Gastroesophageal sphincter (tissue), 4 donors: ENCODE data around the gene ATG2B. TPM values are rescaled to one million over a fixed set of nuclear protein-coding genes. Genes with fewer than 3 reads are reported as not detected.

Source experiments
- ATAC-seq: fragments of 150-250 bp; one replicate; pipeline ENCODE4 v1.9.1; 2016; ENCODE audit warnings: mild to moderate bottlenecking, moderate library complexity
- H3K27ac ChIP-seq, 4 donors: fragments of 200-600 bp; sonication (generic) in 3 of 4; 1 replicate in 3 of 4; 2 replicates in 1 of 4; pipeline ENCODE4 v1.5.1; 2016 to 2019
- H3K27me3 ChIP-seq: fragments of 200-600 bp; sonication (generic); one replicate; pipeline ENCODE4 v1.5.1; 2019
- H3K36me3 ChIP-seq, 2 donors: fragments of 200-600 bp; sonication (generic); one replicate each; pipeline ENCODE4 v1.5.1; 2019; ENCODE audit warnings: control low read depth in 1 of 2
- H3K4me1 ChIP-seq, 3 donors: fragments of 200-600 bp; sonication (generic); 1 replicate in 2 of 3; 2 replicates in 1 of 3; pipeline ENCODE4 v1.5.1; 2016 to 2019; ENCODE audit warnings: control low read depth in 2 of 3
- H3K4me3 ChIP-seq, 2 donors: fragments of 200-600 bp; sonication (generic); one replicate each; pipeline ENCODE4 v1.5.1; 2019; ENCODE audit warnings: mild to moderate bottlenecking in 1 of 2, moderate library complexity in 1 of 2
- H3K9me3 ChIP-seq, 3 donors: fragments of 200-600 bp; sonication (generic); one replicate each; pipeline ENCODE4 v1.5.1; 2017 to 2019; ENCODE audit warnings: control low read depth in 2 of 3
- EP300 ChIP-seq: sonication (generic); formaldehyde crosslinking; IDR thresholded peaks from one replicate; pipeline ENCODE4 v1.6.1; 2017; ENCODE audit warnings: antibody characterized with exemption, mild to moderate bottlenecking
- POLR2A ChIP-seq, 2 donors: fragments of 450-650 bp; IDR thresholded peaks; one replicate each; pipeline ENCODE4 v1.6.1; 2017; ENCODE audit warnings: antibody characterized with exemption in 2 of 2, mild to moderate bottlenecking in 2 of 2, moderate library complexity in 1 of 2
- POLR2AphosphoS5 ChIP-seq: sonication (generic); formaldehyde crosslinking; IDR thresholded peaks from one replicate; pipeline ENCODE4 v1.6.1; 2017; ENCODE audit warnings: antibody characterized with exemption
- WGBS, 2 donors: methylation state at CpG; one replicate each; pipeline ENCODE4 v1.1.5; 2018; ENCODE audit warnings: low coverage in 1 of 2; 5-methylcytosine and 5-hydroxymethylcytosine counted together
- total RNA-seq, 4 donors: library from RNA; depleted of rRNA; stranded (reverse); fragments of >200 nt; gene quantifications; one replicate each; pipeline ENCODE4 v1.1.0, GENCODE V29; 2016
- TF ChIP-seq, protein P1 (sequence below), 4 experiments: fragments of 200-600 bp in 2 of 4; fragments of 450-650 bp in 2 of 4; sonication (generic) in 1 of 4; IDR thresholded peaks; one replicate each; pipeline ENCODE4 v1.5.1; 2017 to 2019; ENCODE audit warnings: antibody characterized with exemption in 4 of 4, mild to moderate bottlenecking in 2 of 4, moderate library complexity in 2 of 4

The ATG2B gene
- total RNA-seq, 4 donors from 2014 or later: 18.9 to 40.5 (median 25.8) TPM

- TF ChIP-seq POLR2AphosphoS5: peak; percentile 98
- no peak for TF ChIP-seq POLR2A (IDR thresholded peaks at IDR 0.05)
- Histone ChIP-seq H3K27ac (peak within 1 kb of the TSS; percentile 79 to 87 (median 84)), H3K36me3 (no peaks in the 10 kb centered on the region), H3K4me1 (peaks cover 4 to 49% (median 26%) of the 10 kb centered on the region in 3 donors), H3K9me3 (peaks cover 0 to 8% (median 0%) of the 10 kb centered on the region in 3 donors), H3K4me3 (no peak within 1 kb of the TSS), H3K27me3 (no peaks in the 10 kb centered on the region)
- ATAC-seq: peak; percentile 77
- WGBS, 2 donors: 20 to 24% methylated on average over 8 to 12 of the region's 12 CpGs
Measured at GRCh38 chr14:96255501-96256366, 107.4 kb downstream of the ATG2B start, which contains the start of gene BDKRB1. Gene BDKRB1, plus strand, starts transcription at chr14:96256210. Its CDS starts 7,473 bp downstream, at chr14:96263683.

GRCh38 chr14:96254687-96255086 is 108.5 kb downstream of the ATG2B start:
- no peak for ATAC-seq
- Histone ChIP-seq H3K27ac (peak overlapping the region; percentile 79 to 87 (median 84)), H3K27me3 (no peaks in the 10 kb centered on the region), H3K4me3 (no peak overlapping the region), H3K9me3 (peaks cover 0 to 2% (median 0%) of the 10 kb centered on the region in 3 donors), H3K4me1 (peaks cover 4 to 49% (median 26%) of the 10 kb centered on the region in 3 donors), H3K36me3 (no peaks in the 10 kb centered on the region)
- TF ChIP-seq, protein P1, sequence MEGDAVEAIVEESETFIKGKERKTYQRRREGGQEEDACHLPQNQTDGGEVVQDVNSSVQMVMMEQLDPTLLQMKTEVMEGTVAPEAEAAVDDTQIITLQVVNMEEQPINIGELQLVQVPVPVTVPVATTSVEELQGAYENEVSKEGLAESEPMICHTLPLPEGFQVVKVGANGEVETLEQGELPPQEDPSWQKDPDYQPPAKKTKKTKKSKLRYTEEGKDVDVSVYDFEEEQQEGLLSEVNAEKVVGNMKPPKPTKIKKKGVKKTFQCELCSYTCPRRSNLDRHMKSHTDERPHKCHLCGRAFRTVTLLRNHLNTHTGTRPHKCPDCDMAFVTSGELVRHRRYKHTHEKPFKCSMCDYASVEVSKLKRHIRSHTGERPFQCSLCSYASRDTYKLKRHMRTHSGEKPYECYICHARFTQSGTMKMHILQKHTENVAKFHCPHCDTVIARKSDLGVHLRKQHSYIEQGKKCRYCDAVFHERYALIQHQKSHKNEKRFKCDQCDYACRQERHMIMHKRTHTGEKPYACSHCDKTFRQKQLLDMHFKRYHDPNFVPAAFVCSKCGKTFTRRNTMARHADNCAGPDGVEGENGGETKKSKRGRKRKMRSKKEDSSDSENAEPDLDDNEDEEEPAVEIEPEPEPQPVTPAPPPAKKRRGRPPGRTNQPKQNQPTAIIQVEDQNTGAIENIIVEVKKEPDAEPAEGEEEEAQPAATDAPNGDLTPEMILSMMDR (IDR thresholded peaks at IDR 0.05): no peak
- peak; percentile 56 for TF ChIP-seq POLR2AphosphoS5
- 50% methylated on average over 2 of the region's 11 CpGs; no CpG with 5 or more reads in 1 of the 2 donors for WGBS, 2 donors

DNA sequence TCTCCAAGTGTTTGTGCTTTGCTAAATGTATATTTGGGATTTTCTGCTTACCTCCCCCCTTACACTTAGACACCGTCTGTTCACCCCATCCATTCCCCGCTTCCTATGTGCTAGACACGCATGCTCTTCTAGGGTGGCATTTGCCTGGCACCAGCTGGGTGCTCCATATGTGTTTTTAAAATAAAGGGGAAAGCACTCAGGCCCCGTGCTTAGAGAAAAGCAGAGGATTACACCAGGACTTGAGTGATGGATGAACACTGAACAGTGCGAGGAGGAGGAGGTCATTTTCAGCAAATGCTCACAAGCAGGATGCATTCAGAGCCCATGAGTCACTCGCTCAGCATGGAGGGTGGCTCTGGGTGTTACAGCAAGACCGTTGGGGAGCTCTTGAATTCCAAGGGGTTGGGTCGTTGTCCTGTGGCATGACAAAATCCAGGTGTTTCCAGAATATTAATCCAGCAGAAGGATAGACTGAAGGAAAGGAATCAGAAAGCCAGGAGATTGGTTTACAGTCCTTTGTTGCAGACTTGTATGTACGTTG is 110.1 kb downstream of the ATG2B start:
- peak; percentile 81 for ATAC-seq
- H3K27ac ChIP-seq: peak overlapping the region in 3 of 4 donors; percentile 79 to 87 (median 87)
- TF ChIP-seq, protein P1 (IDR thresholded peaks at IDR 0.05): no peak
- TF ChIP-seq POLR2A (IDR thresholded peaks at IDR 0.05): no peak
- TF ChIP-seq EP300: no peak
- peak; percentile 90 for TF ChIP-seq POLR2AphosphoS5
- no peaks in the 10 kb centered on the region for H3K27me3 ChIP-seq
- no peaks in the 10 kb centered on the region for H3K36me3 ChIP-seq
- no peak overlapping the region for H3K4me3 ChIP-seq
- H3K4me1 ChIP-seq: peaks cover 4 to 49% (median 26%) of the 10 kb centered on the region in 3 donors
- WGBS, 2 donors: 40 to 48% methylated on average over 4 to 7 of the region's 9 CpGs
- no peaks in the 10 kb centered on the region for H3K9me3 ChIP-seq

GRCh38 chr14:96252323-96252998 is 110.7 kb downstream of the ATG2B start:
- peaks cover 4 to 49% (median 26%) of the 10 kb centered on the region in 3 donors for H3K4me1 ChIP-seq
- H3K36me3 ChIP-seq: no peaks in the 10 kb centered on the region
- no peak for ATAC-seq
- no peak overlapping the region for H3K4me3 ChIP-seq
- peak overlapping the region in 3 of 4 donors; percentile 79 to 87 (median 87) for H3K27ac ChIP-seq
- no peaks in the 10 kb centered on the region for H3K27me3 ChIP-seq
- TF ChIP-seq, protein P1 (IDR thresholded peaks at IDR 0.05): no peak
- TF ChIP-seq EP300 (no peak), POLR2A (IDR thresholded peaks at IDR 0.05) (no peak), POLR2AphosphoS5 (no peak)
- WGBS, 2 donors: 79% methylated on average over 4 of the region's 19 CpGs; no CpG with 5 or more reads in 1 of the 2 donors
- no peaks in the 10 kb centered on the region for H3K9me3 ChIP-seq

DNA sequence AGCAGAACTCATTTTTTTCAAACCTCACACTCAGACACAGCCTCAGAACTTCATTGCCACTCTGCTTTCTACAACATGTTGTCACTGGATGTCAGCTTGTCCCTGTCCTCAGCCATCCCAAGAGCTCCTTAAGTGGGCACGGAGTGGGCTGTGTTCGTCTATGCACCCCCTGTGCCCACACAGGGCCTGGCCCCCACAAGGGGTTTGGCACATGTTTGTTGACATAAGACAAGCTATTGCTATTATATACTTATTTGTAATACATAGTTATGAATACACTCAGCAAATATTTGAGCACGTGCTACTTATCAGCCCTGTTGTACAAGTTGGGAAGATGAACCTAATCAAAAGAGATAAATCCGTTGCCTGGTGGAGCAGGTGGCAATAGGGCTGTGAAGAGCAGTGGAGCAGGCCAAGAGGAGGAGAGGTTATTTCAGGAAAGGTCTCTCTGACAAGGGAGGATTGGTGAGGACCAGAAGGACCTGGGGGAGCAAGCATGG is 111.4 kb downstream of the ATG2B start:
- no peaks in the 10 kb centered on the region for H3K36me3 ChIP-seq
- H3K4me1 ChIP-seq: peaks cover 4 to 45% (median 26%) of the 10 kb centered on the region in 3 donors
- H3K4me3 ChIP-seq: no peak overlapping the region
- no peak for ATAC-seq
- H3K27ac ChIP-seq: no peak overlapping the region
- no peaks in the 10 kb centered on the region for H3K27me3 ChIP-seq
- TF ChIP-seq, protein P1 (IDR thresholded peaks at IDR 0.05): no peak
- TF ChIP-seq POLR2AphosphoS5 (no peak), EP300 (no peak), POLR2A (IDR thresholded peaks at IDR 0.05) (no peak)
- WGBS, 2 donors: 73 to 89% methylated on average over 2 to 3 of the region's 4 CpGs
- H3K9me3 ChIP-seq: no peaks in the 10 kb centered on the region
